HepG2 (cell line): Measurements from ENCODE around the gene ARPC3. TPM values are rescaled to one million over a fixed set of nuclear protein-coding genes. Genes with fewer than 3 reads are reported as not detected.
"Not testable (repeated sequence)": the region's sequence is repeated elsewhere in the genome, so short reads cannot be mapped to it uniquely, and the experiment has no call there.

Experiments used
- ATAC-seq: fragments of 200-7000 bp; cut with Tn5 transposase; 3 replicates; pipeline ENCODE4 v1.9.1; 2020; ENCODE audit warnings: mild to moderate bottlenecking, moderate library complexity
- BruUV-seq: library from RNA; stranded (reverse); fragments of 400-500 nt; replicated peaks from 2 replicates; lab custom pipeline; 2021; lab: Mats Ljungman, UMichigan
- CTCF ChIA-PET: fragments of 300-600 bp; formaldehyde crosslinking; extraction: SDS; loops from one replicate; lab custom pipeline; 2021; ENCODE audit warnings: low total read pairs, inconsistent platforms, low intra/inter-chr PET ratio; lab: Yijun Ruan, JAX
- POLR2A ChIA-PET: fragments of 350-600 bp; sonication (Branson Sonifier 250); formaldehyde crosslinking; loops from one replicate; lab custom pipeline; 2020; ENCODE audit warnings: antibody characterized with exemption, inconsistent platforms; lab: Yijun Ruan, JAX
- DNase-seq: peaks from one replicate; pipeline ENCODE4 v3.0.0-alpha.2; 2015; ENCODE audit warnings: low spot score
- FAIRE-seq: peaks from 3 replicates; lab custom pipeline; 2011; peaks lifted over from hg19 to GRCh38; lab: Jason Lieb, UNC
- H2AFZ ChIP-seq: one replicate; pipeline ENCODE4 v1.6.1; 2011; ENCODE audit warnings: low read length, inconsistent platforms
- H3K27ac ChIP-seq: fragments of 300-600 bp; 3 replicates; pipeline ENCODE4 v1.8.0; 2011; ENCODE audit warnings: mixed run types, mild to moderate bottlenecking, mixed read lengths, low read length, inconsistent platforms; ENCODE audit not compliant: insufficient read depth; ENCODE audit errors: extremely low read length
- H3K27me3 ChIP-seq, 2 experiments: fragments of 200-600 bp in 1 of 2; 2 replicates in 1 of 2; 3 replicates in 1 of 2; pipeline versions ENCODE4 v1.6.0 to v1.8.0; 2011; ENCODE audit warnings: low read length in 2 of 2, mild to moderate bottlenecking in 2 of 2, moderate library complexity in 2 of 2, inconsistent platforms in 1 of 2; ENCODE audit not compliant: insufficient read depth in 2 of 2, control insufficient read depth in 1 of 2
- H3K36me3 ChIP-seq, 2 experiments: fragments of 200-600 bp in 1 of 2; replicated peaks in 1 of 2; 2 replicates in 1 of 2; 3 replicates in 1 of 2; pipeline versions ENCODE4 v1.5.1 to v1.8.0; 2011; ENCODE audit warnings: low read length in 2 of 2, inconsistent platforms in 1 of 2; ENCODE audit not compliant: insufficient read depth in 2 of 2, control insufficient read depth in 1 of 2
- H3K4me1 ChIP-seq: 2 replicates; pipeline ENCODE4 v1.5.1; 2012; ENCODE audit warnings: low read length, inconsistent platforms; ENCODE audit not compliant: insufficient read depth
- H3K4me2 ChIP-seq: 2 replicates; pipeline ENCODE4 v1.6.0; 2011; ENCODE audit warnings: low read depth, low read length, inconsistent platforms
- H3K4me3 ChIP-seq, 3 experiments: fragments of 200-600 bp in 1 of 3; sonication (generic), shearing (Covaris generic) in 1 of 3; replicated peaks in 1 of 3; 2 replicates each; pipeline ENCODE4 v1.5.1; 2011 to 2016; ENCODE audit warnings: low read length in 3 of 3, inconsistent platforms in 2 of 3, low read depth in 2 of 3, mild to moderate bottlenecking in 2 of 3, control low read depth in 1 of 3, mixed read lengths in 1 of 3; ENCODE audit not compliant: insufficient read depth in 1 of 3
- H3K79me2 ChIP-seq: one replicate; pipeline ENCODE4 v1.6.1; 2011; ENCODE audit warnings: low read length, inconsistent platforms; ENCODE audit not compliant: insufficient read depth
- H3K9ac ChIP-seq: 2 replicates; pipeline ENCODE4 v1.6.0; 2011; ENCODE audit warnings: mild to moderate bottlenecking, low read depth, low read length, inconsistent platforms; ENCODE audit not compliant: insufficient read depth
- H3K9me3 ChIP-seq: 2 replicates; pipeline ENCODE4 v1.5.1; 2012; ENCODE audit warnings: mild to moderate bottlenecking, low read length
- H4K20me1 ChIP-seq: 2 replicates; pipeline ENCODE4 v1.6.0; 2011; ENCODE audit warnings: inconsistent platforms, mild to moderate bottlenecking, low read length, moderate library complexity; ENCODE audit not compliant: insufficient read depth
- ZNF121 ChIP-seq: sonication (generic); formaldehyde crosslinking; IDR thresholded peaks from 2 replicates; pipeline ENCODE4 v1.5.0; 2020; ENCODE audit warnings: mild to moderate bottlenecking, missing genetic modification reagents
- ZNF770 ChIP-seq: sonication (generic); formaldehyde crosslinking; IDR thresholded peaks from 2 replicates; pipeline ENCODE4 v1.5.0; 2020; ENCODE audit warnings: mild to moderate bottlenecking, missing genetic modification reagents
- WGBS: methylation state at CpG from one replicate; pipeline ENCODE4 v1.1.6; 2017; ENCODE audit warnings: low lambda C conversion rate; 5-methylcytosine and 5-hydroxymethylcytosine counted together
- in situ Hi-C: cut with HindIII; loops from 2 replicates; pipeline ENCODE4 v1.10.0; 2017; ENCODE audit warnings: low pct_unique_long_range_greater_than_20kb; ENCODE audit not compliant: extremely low pct_ligation_motif_present
- intact Hi-C: fragments of 100-400 bp; cut with micrococcal nuclease; formaldehyde crosslinking; loops from one replicate; pipeline ENCODE4 v1.10.0; 2022; ENCODE audit not compliant: unreplicated experiment
- polyA plus RNA-seq, 8 experiments: library from polyadenylated mRNA; depleted of rRNA in 3 of 8; stranded (reverse) in 7 of 8; unstranded in 1 of 8; fragments of >200 nt; fragmentation: Illumina TruSeq in 4 of 8; extraction: Trizol in 4 of 8; gene quantifications; 2 replicates each; pipeline versions ENCODE4 v1.2.1 to v1.2.3, GENCODE V29; 2011 to 2016; ENCODE audit warnings: low read depth in 4 of 8, missing spikeins in 1 of 8, mixed read lengths in 1 of 8; ENCODE audit not compliant: insufficient read depth in 1 of 8
- total RNA-seq, 5 experiments: library from RNA; depleted of rRNA; stranded (reverse); fragments of >200 nt; fragmentation: Illumina TruSeq; extraction: Trizol; gene quantifications; 2 replicates each; pipeline ENCODE4 v1.2.3, GENCODE V29; 2016; ENCODE audit warnings: low read depth in 1 of 5

ARPC3 gene
- total and polyA plus RNA-seq, 2 of the 13 experiments (the other 11 are each of a cell fraction or from before 2014, with no cell fraction given) = 32.7 to 234 TPM

GRCh38 chr12:110420644-110421043, 29.5 kb downstream of the ARPC3 start:
- FAIRE-seq, H3K27ac ChIP-seq, H3K9me3 ChIP-seq, in situ Hi-C loops, BruUV-seq, H4K20me1 ChIP-seq, CTCF ChIA-PET, DNase-seq, intact Hi-C loops, H3K79me2 ChIP-seq, H3K9ac ChIP-seq, ATAC-seq, H2AFZ ChIP-seq, H3K4me3 ChIP-seq, H3K36me3 ChIP-seq, H3K27me3 ChIP-seq, H3K4me2 ChIP-seq: not testable (repeated sequence)
- POLR2A ChIA-PET = interaction anchor here (0.6 kb wide), 1 partner anchor 21 kb away, joined by 3 read pairs; no protein-coding TSS in a partner anchor
- H3K4me1 ChIP-seq = peaks cover 23% of the 10 kb centered on the region
- 0 out of 2 replicates have a peak, but pooled peaks have one; percentile 18 for TF ChIP-seq ZNF770 (CRISPR knock-in tag)
- TF ChIP-seq ZNF121 (CRISPR knock-in tag) = peak; percentile 74
- WGBS = 0% methylated on average over 1 of the region's 1 CpG

GRCh38 chr12:110417113-110417512, 33.0 kb downstream of the ARPC3 start:
- peaks cover 12% of the 10 kb centered on the region for H3K4me1 ChIP-seq
- H3K4me2 ChIP-seq = peak overlapping the region; percentile 70
- ATAC-seq, BruUV-seq, H3K9ac ChIP-seq, FAIRE-seq, H3K9me3 ChIP-seq, POLR2A ChIA-PET, in situ Hi-C loops, H3K27ac ChIP-seq, intact Hi-C loops, H3K36me3 ChIP-seq, DNase-seq, H3K27me3 ChIP-seq, H3K79me2 ChIP-seq, H3K4me3 ChIP-seq, H4K20me1 ChIP-seq, CTCF ChIA-PET: not testable (repeated sequence)
- peak overlapping the region; percentile 44 for H2AFZ ChIP-seq
- 73% methylated on average over 3 of the region's 3 CpGs for WGBS

GRCh38 chr12:110410086-110410485, 40.1 kb downstream of the ARPC3 start:
- H3K4me3 ChIP-seq, CTCF ChIA-PET, H4K20me1 ChIP-seq, FAIRE-seq, H3K27ac ChIP-seq, H3K36me3 ChIP-seq, H3K4me2 ChIP-seq, intact Hi-C loops, BruUV-seq, POLR2A ChIA-PET, H2AFZ ChIP-seq, H3K9ac ChIP-seq, ATAC-seq, H3K27me3 ChIP-seq, DNase-seq, H3K9me3 ChIP-seq, H3K79me2 ChIP-seq, in situ Hi-C loops, H3K4me1 ChIP-seq: not testable (repeated sequence)
- WGBS = 0% methylated on average over 6 of the region's 6 CpGs

GRCh38 chr12:110405126-110405662, 44.9 kb downstream of the ARPC3 start:
- H3K36me3 ChIP-seq, H3K9ac ChIP-seq, H3K4me3 ChIP-seq, H3K9me3 ChIP-seq, FAIRE-seq, H4K20me1 ChIP-seq, CTCF ChIA-PET, BruUV-seq, H3K27me3 ChIP-seq, H2AFZ ChIP-seq, ATAC-seq, POLR2A ChIA-PET, in situ Hi-C loops, intact Hi-C loops, H3K4me2 ChIP-seq, DNase-seq, H3K27ac ChIP-seq: not testable (repeated sequence)
- peaks cover 26% of the 10 kb centered on the region for H3K79me2 ChIP-seq
- peaks cover 34% of the 10 kb centered on the region for H3K4me1 ChIP-seq
- WGBS = 76% methylated on average over 16 of the region's 16 CpGs
